ENCODE measurements around the gene GIMAP5.

- TF ChIP-seq CTCF (IDR thresholded peaks at IDR 0.05) (no peak), NFYB (CRISPR knock-in tag; conservative IDR thresholded peaks at IDR 0.05; ENCODE audit: low read depth) (no peak), ZBTB43 (CRISPR knock-in tag; IDR thresholded peaks at IDR 0.05) (no peak), TCF7 (CRISPR knock-in tag; IDR thresholded peaks at IDR 0.05; ENCODE audit: low read depth) (no peak)
These were observed 41.0 kb downstream of the GIMAP5 start for GRCh38 chr7:150778014-150778737.
